CD4-positive, alpha-beta T cell (primary cell): ENCODE data around the gene FHOD3. TPM values are rescaled to one million over a fixed set of nuclear protein-coding genes. Genes with fewer than 3 reads are reported as not detected.

Experiments
- ATAC-seq: fragments of 200-7000 bp; cut with Tn5 transposase; one replicate; pipeline ENCODE4 v1.10.0; 2022; ENCODE audit warnings: mild to moderate bottlenecking; ENCODE audit not compliant: poor library complexity
- CTCF ChIA-PET: fragments of 350-600 bp; sonication (Branson Sonifier 250); formaldehyde crosslinking; loops from one replicate; lab custom pipeline; 2021; ENCODE audit warnings: antibody characterized with exemption, inconsistent platforms; lab: Charles Lee
- POLR2A ChIA-PET: fragments of 350-600 bp; sonication (Branson Sonifier 250); formaldehyde crosslinking; loops from one replicate; lab custom pipeline; 2021; ENCODE audit warnings: antibody characterized with exemption, inconsistent platforms; lab: Charles Lee
- DNase-seq, 14 experiments: peaks; one replicate each; pipeline ENCODE4 v3.0.0-alpha.2; 2013 to 2020; ENCODE audit warnings: mixed read lengths in 2 of 14
- H3K27ac ChIP-seq, 2 donors: one replicate each; pipeline versions ENCODE4 v1.5.1 to v1.7.0; 2013; ENCODE audit warnings: low read length in 2 of 2, low read depth in 1 of 2, mild to moderate bottlenecking in 1 of 2
- H3K27me3 ChIP-seq, 2 experiments: 1 replicate in 1 of 2; 2 replicates in 1 of 2; pipeline versions ENCODE4 v1.6.1 to v1.7.0; 2013; ENCODE audit warnings: low read length in 2 of 2, control low read depth in 1 of 2, mild to moderate bottlenecking in 1 of 2, moderate library complexity in 1 of 2; ENCODE audit not compliant: insufficient read depth in 2 of 2, control insufficient read depth in 1 of 2
- H3K36me3 ChIP-seq: one replicate; pipeline ENCODE4 v1.6.1; 2013; ENCODE audit warnings: low read length, control low read depth; ENCODE audit not compliant: insufficient read depth
- H3K4me1 ChIP-seq: one replicate; pipeline ENCODE4 v1.6.1; 2013; ENCODE audit warnings: low read length, control low read depth; ENCODE audit not compliant: insufficient read depth
- H3K4me3 ChIP-seq: one replicate; pipeline ENCODE4 v1.5.1; 2013; ENCODE audit warnings: mild to moderate bottlenecking, low read length, moderate library complexity
- H3K9me3 ChIP-seq, 2 experiments: 1 replicate in 1 of 2; 2 replicates in 1 of 2; pipeline versions ENCODE4 v1.6.1 to v1.7.0; 2013; ENCODE audit warnings: low read length in 2 of 2, mild to moderate bottlenecking in 2 of 2, control low read depth in 1 of 2, moderate library complexity in 1 of 2; ENCODE audit not compliant: control insufficient read depth in 1 of 2, insufficient read depth in 1 of 2
- H3K27ac Mint-ChIP-seq: one replicate; pipeline ENCODE4 v1.8.0; 2020; ENCODE audit warnings: mixed read lengths
- H3K27me3 Mint-ChIP-seq: one replicate; pipeline ENCODE4 v1.8.0; 2021; ENCODE audit warnings: mixed read lengths
- H3K36me3 Mint-ChIP-seq: one replicate; pipeline ENCODE4 v1.8.0; 2021; ENCODE audit warnings: low read depth, mixed read lengths
- H3K4me1 Mint-ChIP-seq: one replicate; pipeline ENCODE4 v1.8.0; 2021; ENCODE audit warnings: low read depth, mixed read lengths
- H3K4me3 Mint-ChIP-seq: one replicate; pipeline ENCODE4 v1.8.0; 2020; ENCODE audit warnings: mild to moderate bottlenecking, mixed read lengths
- H3K9me3 Mint-ChIP-seq: one replicate; pipeline ENCODE4 v1.8.0; 2020; ENCODE audit warnings: mixed read lengths
- intact Hi-C, 2 experiments: fragments of 100-400 bp; cut with DNase I in 1 of 2; cut with micrococcal nuclease in 1 of 2; formaldehyde crosslinking; loops; one replicate each; pipeline versions ENCODE4 v1.15.1 to v1.9.0; 2023 to 2025; cut with DNase I, micrococcal nuclease
- total RNA-seq, 174 experiments: library from RNA in 2 of 174; stranded (reverse) in 2 of 174; gene quantifications; one replicate each; pipeline ENCODE4 v1.2.3 and lab custom pipeline; 2021 to 2026
- TF ChIP-seq, protein P1 (sequence below): fragments of 200-600 bp; IDR thresholded peaks from one replicate; pipeline ENCODE4 v1.8.0; 2022; ENCODE audit warnings: antibody characterized with exemption, mild to moderate bottlenecking

Gene FHOD3
- total RNA-seq, 2 experiments from 2014 or later: not detected

DNA sequence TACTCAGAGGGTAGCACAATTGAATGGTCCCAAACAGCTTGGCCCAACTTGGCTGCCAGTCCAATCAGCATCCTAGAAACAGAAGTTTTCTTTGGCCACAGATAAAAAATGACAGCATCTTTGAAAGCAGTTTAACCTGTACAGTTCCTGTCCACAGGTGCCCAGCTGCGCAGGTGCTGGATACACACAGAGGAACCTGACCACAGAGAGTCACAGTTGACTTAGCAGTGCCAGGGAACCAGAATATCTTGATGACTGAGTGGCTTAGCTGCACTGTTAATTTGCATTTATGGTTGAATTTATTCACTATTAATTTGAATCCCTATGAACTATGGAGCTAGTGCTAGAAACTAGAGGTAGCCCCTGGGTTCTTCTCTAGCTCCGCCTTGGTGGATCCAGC, 437.6 kb downstream of the FHOD3 start:
- ChIA-PET POLR2A (no interaction called here), CTCF (no interaction called here)
- TF ChIP-seq, protein P1, sequence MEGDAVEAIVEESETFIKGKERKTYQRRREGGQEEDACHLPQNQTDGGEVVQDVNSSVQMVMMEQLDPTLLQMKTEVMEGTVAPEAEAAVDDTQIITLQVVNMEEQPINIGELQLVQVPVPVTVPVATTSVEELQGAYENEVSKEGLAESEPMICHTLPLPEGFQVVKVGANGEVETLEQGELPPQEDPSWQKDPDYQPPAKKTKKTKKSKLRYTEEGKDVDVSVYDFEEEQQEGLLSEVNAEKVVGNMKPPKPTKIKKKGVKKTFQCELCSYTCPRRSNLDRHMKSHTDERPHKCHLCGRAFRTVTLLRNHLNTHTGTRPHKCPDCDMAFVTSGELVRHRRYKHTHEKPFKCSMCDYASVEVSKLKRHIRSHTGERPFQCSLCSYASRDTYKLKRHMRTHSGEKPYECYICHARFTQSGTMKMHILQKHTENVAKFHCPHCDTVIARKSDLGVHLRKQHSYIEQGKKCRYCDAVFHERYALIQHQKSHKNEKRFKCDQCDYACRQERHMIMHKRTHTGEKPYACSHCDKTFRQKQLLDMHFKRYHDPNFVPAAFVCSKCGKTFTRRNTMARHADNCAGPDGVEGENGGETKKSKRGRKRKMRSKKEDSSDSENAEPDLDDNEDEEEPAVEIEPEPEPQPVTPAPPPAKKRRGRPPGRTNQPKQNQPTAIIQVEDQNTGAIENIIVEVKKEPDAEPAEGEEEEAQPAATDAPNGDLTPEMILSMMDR: no peak
- Mint-ChIP-seq H3K36me3 (no peaks in the 10 kb centered on the region), H3K9me3 (peaks cover 4% of the 10 kb centered on the region), H3K4me3 (no peak overlapping the region), H3K4me1 (no peaks in the 10 kb centered on the region), H3K27me3 (peaks cover 22% of the 10 kb centered on the region), H3K27ac (no peak overlapping the region)
- ATAC-seq (no peak), DNase-seq (no peak)
- H3K27ac ChIP-seq: no peak overlapping the region
- no peaks in the 10 kb centered on the region for H3K36me3 ChIP-seq
- intact Hi-C loops: no loop called here
- no peak overlapping the region for H3K4me3 ChIP-seq
- H3K4me1 ChIP-seq: no peaks in the 10 kb centered on the region
- peaks cover 0 to 11% of the 10 kb centered on the region in 2 experiments for H3K9me3 ChIP-seq
- peaks cover 0 to 3% of the 10 kb centered on the region in 2 experiments for H3K27me3 ChIP-seq

DNA sequence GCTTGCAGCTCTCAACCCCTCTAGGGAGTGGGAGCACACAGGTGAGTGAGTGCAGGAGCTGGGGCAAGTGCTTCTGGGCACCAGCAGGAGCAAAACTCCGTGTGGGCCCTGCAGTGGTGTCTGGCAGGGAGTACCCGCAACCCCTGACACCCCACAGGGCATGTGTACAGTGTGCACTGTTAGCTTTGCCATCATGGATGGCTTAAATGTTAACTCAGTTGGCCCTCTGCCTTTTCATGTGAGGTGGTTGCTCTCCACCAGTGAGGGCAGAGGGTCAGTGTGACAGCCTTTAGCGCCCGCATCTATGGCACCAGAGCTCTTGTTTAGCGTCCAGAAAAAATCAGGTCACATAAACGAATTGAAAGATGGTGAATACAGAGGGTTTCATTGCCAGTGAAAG, 438.6 kb downstream of the FHOD3 start:
- Histone ChIP-seq H3K27ac (no peak overlapping the region), H3K4me3 (no peak overlapping the region), H3K9me3 (peaks cover 0 to 11% of the 10 kb centered on the region in 2 experiments), H3K36me3 (no peaks in the 10 kb centered on the region), H3K4me1 (no peaks in the 10 kb centered on the region), H3K27me3 (peaks cover 0 to 3% of the 10 kb centered on the region in 2 experiments)
- intact Hi-C loops: no loop called here
- DNase-seq (no peak), ATAC-seq (no peak)
- Mint-ChIP-seq H3K9me3 (peaks cover 4% of the 10 kb centered on the region), H3K36me3 (no peaks in the 10 kb centered on the region), H3K27me3 (peaks cover 14% of the 10 kb centered on the region), H3K4me3 (no peak overlapping the region), H3K27ac (no peak overlapping the region), H3K4me1 (no peaks in the 10 kb centered on the region)
- ChIA-PET POLR2A (no interaction called here), CTCF (no interaction called here)
- TF ChIP-seq, protein P1: no peak

DNA sequence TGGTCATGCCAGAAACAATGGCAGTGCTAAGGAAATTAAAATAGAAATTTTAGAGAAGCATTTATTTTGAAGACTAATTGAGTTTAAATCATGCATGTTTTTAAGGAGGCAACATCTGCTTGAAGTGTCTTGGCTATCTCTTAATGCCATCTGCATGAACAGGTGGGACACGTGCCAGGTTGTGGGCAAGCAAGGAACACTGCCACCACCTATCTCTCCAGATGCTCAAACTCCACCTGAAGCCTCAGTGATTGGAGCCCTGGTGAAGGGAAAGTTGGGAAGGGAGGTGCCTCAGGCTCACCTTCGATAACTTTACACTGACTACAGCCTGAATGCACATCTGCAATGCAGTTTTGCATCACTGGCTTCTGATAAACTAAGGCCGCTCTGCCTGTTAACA, 439.8 kb downstream of the FHOD3 start:
- peaks cover 4% of the 10 kb centered on the region for H3K9me3 Mint-ChIP-seq
- Histone ChIP-seq H3K36me3 (no peaks in the 10 kb centered on the region), H3K4me1 (no peaks in the 10 kb centered on the region), H3K4me3 (no peak overlapping the region), H3K27ac (no peak overlapping the region), H3K27me3 (peaks cover 0 to 3% of the 10 kb centered on the region in 2 experiments), H3K9me3 (peaks cover 0 to 5% of the 10 kb centered on the region in 2 experiments)
- H3K27me3 Mint-ChIP-seq: peaks cover 14% of the 10 kb centered on the region
- POLR2A ChIA-PET: no interaction called here
- CTCF ChIA-PET: no interaction called here
- no peaks in the 10 kb centered on the region for H3K36me3 Mint-ChIP-seq
- intact Hi-C loops: no loop called here
- H3K4me3 Mint-ChIP-seq: no peak overlapping the region
- TF ChIP-seq, protein P1: no peak
- ATAC-seq: no peak
- H3K27ac Mint-ChIP-seq: no peak overlapping the region
- DNase-seq: no peak
- H3K4me1 Mint-ChIP-seq: no peaks in the 10 kb centered on the region
